Naive thymus-derived CD4-positive, alpha-beta T cell (primary cell): ENCODE data around the gene MPDU1. TPM values are rescaled to one million over a fixed set of nuclear protein-coding genes. Genes with fewer than 3 reads are reported as not detected.

Experiments used
- ATAC-seq: fragments of 150-1000 bp; cut with Tn5 transposase; 2 replicates; pipeline ENCODE4 v1.10.0; 2021; ENCODE audit warnings: mild to moderate bottlenecking, moderate library complexity
- CTCF ChIA-PET: fragments of 350-600 bp; sonication (Branson Sonifier 250); formaldehyde crosslinking; loops from one replicate; lab custom pipeline; 2021; ENCODE audit warnings: antibody characterized with exemption; lab: Charles Lee
- POLR2A ChIA-PET: fragments of 350-600 bp; sonication (Branson Sonifier 250); formaldehyde crosslinking; loops from one replicate; lab custom pipeline; 2021; ENCODE audit warnings: antibody characterized with exemption, inconsistent platforms; lab: Charles Lee
- DNase-seq, 9 donors: peaks; one replicate each; pipeline versions ENCODE4 v3.0.0 to v3.0.0-alpha.2; 2020 to 2022; ENCODE audit warnings: mixed read lengths in 1 of 9
- H3K27ac ChIP-seq: one replicate; pipeline ENCODE4 v1.7.0; 2013; ENCODE audit warnings: mild to moderate bottlenecking, low read depth, low read length, moderate library complexity
- H3K27me3 ChIP-seq, 2 donors: one replicate each; pipeline ENCODE4 v1.7.0; 2013; ENCODE audit warnings: low read length in 2 of 2, mild to moderate bottlenecking in 2 of 2, moderate library complexity in 2 of 2; ENCODE audit not compliant: control insufficient read depth in 2 of 2, insufficient read depth in 2 of 2
- H3K36me3 ChIP-seq, 3 experiments: 1 replicate in 2 of 3; 2 replicates in 1 of 3; pipeline ENCODE4 v1.7.0; 2013; ENCODE audit warnings: low read length in 3 of 3, mild to moderate bottlenecking in 3 of 3, moderate library complexity in 1 of 3; ENCODE audit not compliant: insufficient read depth in 3 of 3, control insufficient read depth in 2 of 3
- H3K4me1 ChIP-seq, 2 donors: one replicate each; pipeline ENCODE4 v1.7.0; 2013; ENCODE audit warnings: low read length in 2 of 2, mild to moderate bottlenecking in 2 of 2, moderate library complexity in 1 of 2; ENCODE audit not compliant: control insufficient read depth in 2 of 2, insufficient read depth in 2 of 2
- H3K4me3 ChIP-seq: 2 replicates; pipeline ENCODE4 v1.7.0; 2013; ENCODE audit warnings: mild to moderate bottlenecking, low read length
- H3K9me3 ChIP-seq, 3 experiments: 1 replicate in 2 of 3; 2 replicates in 1 of 3; pipeline ENCODE4 v1.7.0; 2013; ENCODE audit warnings: low read length in 3 of 3; ENCODE audit not compliant: control insufficient read depth in 2 of 3
- H3K27ac Mint-ChIP-seq, 9 donors: one replicate each; pipeline ENCODE4 v1.8.0; 2020 to 2022; ENCODE audit warnings: mixed read lengths in 9 of 9, mild to moderate bottlenecking in 8 of 9, moderate library complexity in 5 of 9, inconsistent platforms in 2 of 9
- H3K27me3 Mint-ChIP-seq, 5 donors: one replicate each; pipeline ENCODE4 v1.8.0; 2021 to 2022; ENCODE audit warnings: mixed read lengths in 5 of 5, mild to moderate bottlenecking in 1 of 5
- H3K36me3 Mint-ChIP-seq, 5 donors: one replicate each; pipeline ENCODE4 v1.8.0; 2020 to 2022; ENCODE audit warnings: mixed read lengths in 5 of 5, mild to moderate bottlenecking in 3 of 5, inconsistent platforms in 1 of 5
- H3K4me1 Mint-ChIP-seq, 7 donors: one replicate each; pipeline ENCODE4 v1.8.0; 2020 to 2022; ENCODE audit warnings: mixed read lengths in 7 of 7, mild to moderate bottlenecking in 3 of 7, inconsistent platforms in 1 of 7
- H3K4me3 Mint-ChIP-seq, 10 donors: one replicate each; pipeline ENCODE4 v1.8.0; 2020 to 2022; ENCODE audit warnings: mild to moderate bottlenecking in 10 of 10, mixed read lengths in 10 of 10, moderate library complexity in 6 of 10, inconsistent platforms in 2 of 10
- H3K9me3 Mint-ChIP-seq, 11 donors: one replicate each; pipeline ENCODE4 v1.8.0; 2020 to 2022; ENCODE audit warnings: mixed read lengths in 11 of 11, mild to moderate bottlenecking in 4 of 11, inconsistent platforms in 1 of 11, moderate library complexity in 1 of 11
- intact Hi-C, 2 donors: fragments of 100-400 bp; cut with micrococcal nuclease; formaldehyde crosslinking; loops; one replicate each; pipeline ENCODE4 v1.15.1; 2023
- polyA plus RNA-seq, 2 donors: library from polyadenylated mRNA; unstranded; fragments of 300-500 nt; fragmentation: Illumina TruSeq; gene quantifications; one replicate each; pipeline ENCODE4 v1.2.3, GENCODE V29; 2021
- total RNA-seq, 6 experiments: library from RNA in 5 of 6; stranded (reverse) in 5 of 6; gene quantifications; 1 replicate in 5 of 6; 2 replicates in 1 of 6; pipeline ENCODE4 v1.2.3 and lab custom pipeline; 2021 to 2026

The MPDU1 gene
- total and polyA plus RNA-seq, 7 experiments from 2014 or later: 25.4 to 79.8 (median 39.1) TPM

DNA sequence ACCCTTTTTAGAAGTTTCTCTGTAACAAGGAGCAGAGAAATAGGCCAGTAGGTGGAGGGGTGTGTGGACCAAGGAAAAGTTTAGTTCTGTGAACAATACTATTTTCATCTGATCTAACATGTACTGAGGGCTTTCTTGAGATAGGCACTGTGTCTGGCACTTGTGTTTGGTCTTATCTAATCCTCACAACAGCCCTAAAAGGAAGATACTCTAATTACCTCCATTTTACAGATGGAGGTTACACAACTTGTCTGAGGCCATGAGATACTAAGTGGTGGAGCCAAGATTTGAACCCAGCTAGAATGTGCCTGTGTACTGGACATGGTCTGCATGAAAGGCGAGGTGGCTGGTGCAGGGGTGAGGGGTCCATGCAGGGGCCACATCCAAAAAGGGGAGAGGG, 30.3 kb upstream of the MPDU1 start:
- Histone ChIP-seq H3K36me3 (peaks cover 0 to 4% (median 0%) of the 10 kb centered on the region in 3 experiments), H3K4me1 (peaks cover 15 to 59% of the 10 kb centered on the region in 2 donors), H3K27me3 (no peaks in the 10 kb centered on the region), H3K4me3 (no peak overlapping the region), H3K9me3 (no peaks in the 10 kb centered on the region), H3K27ac (peak overlapping the region; percentile 47)
- intact Hi-C loops: no loop called here
- ChIA-PET CTCF (no interaction called here), POLR2A (interaction anchor here (1.9 kb wide), 1 partner anchor 8 kb away, joined by 6 read pairs; the partner anchor contains the start of gene SENP3)
- H3K27me3 Mint-ChIP-seq: no peaks in the 10 kb centered on the region
- no peak for ATAC-seq
- H3K4me3 Mint-ChIP-seq: peak overlapping the region; percentile 42 to 88 (median 68)
- DNase-seq: no peak
- peaks cover 0 to 1% (median 0%) of the 10 kb centered on the region in 11 donors for H3K9me3 Mint-ChIP-seq
- peaks cover 0 to 39% (median 10%) of the 10 kb centered on the region in 5 donors for H3K36me3 Mint-ChIP-seq
- peak overlapping the region; percentile 80 to 95 (median 91) for H3K27ac Mint-ChIP-seq
- peaks cover 63 to 83% (median 69%) of the 10 kb centered on the region in 7 donors for H3K4me1 Mint-ChIP-seq

DNA sequence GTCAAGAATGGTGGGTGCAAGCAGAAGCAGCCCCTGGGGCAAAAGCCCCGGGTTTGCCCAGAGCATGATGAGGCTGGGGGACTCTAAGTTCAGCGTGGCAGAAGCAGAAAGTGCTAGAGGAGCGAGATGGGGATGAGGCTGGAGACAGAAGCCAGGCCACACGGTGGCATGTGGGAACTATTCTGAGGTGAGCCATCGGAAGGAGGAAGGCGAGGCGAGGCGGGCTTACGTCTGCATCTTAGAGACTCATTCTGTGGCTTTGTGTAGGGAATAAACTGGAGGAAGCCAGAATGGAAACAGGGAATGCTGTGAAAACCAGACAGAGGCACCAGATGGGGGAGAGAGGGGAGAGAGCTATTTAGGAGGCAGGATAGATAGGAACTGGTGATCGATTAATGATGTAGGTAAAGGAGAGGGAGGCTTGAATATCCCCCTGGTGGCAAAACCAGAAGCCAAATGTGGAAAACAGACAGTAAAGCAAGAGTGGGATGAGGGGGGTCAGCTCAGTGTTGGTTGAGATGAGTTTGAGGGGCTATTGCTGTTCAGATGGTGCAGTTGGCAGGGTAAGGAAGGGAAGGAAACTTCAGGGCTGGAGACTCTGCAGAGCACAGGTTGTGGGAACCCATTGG, 28.2 kb upstream of the MPDU1 start:
- H3K4me1 ChIP-seq: peaks cover 14 to 64% of the 10 kb centered on the region in 2 donors

DNA sequence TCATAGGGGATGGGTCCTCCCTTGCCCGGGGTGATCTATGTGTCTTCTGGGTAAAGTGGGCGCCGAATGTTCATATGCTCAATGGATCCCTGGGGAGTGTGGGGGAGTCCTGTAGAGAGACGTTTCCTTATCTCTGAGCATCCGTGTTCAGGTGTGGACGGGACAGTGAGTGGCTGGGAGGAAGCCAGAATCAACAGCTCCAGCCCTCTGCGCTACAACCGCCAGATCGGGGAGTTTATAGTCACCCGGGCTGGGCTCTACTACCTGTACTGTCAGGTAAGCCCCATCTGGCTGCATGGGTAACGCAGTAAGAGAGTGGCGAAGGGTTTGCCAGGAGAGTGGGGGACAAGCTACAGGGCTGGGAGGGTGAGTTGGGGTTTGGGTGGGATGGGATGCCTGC, 27.0 kb upstream of the MPDU1 start:
- peak overlapping the region in 4 of 10 donors; percentile 16 to 56 (median 42) for H3K4me3 Mint-ChIP-seq
- Histone ChIP-seq H3K27me3 (no peaks in the 10 kb centered on the region), H3K4me1 (peaks cover 18 to 67% of the 10 kb centered on the region in 2 donors), H3K36me3 (peaks cover 0 to 4% (median 0%) of the 10 kb centered on the region in 3 experiments), H3K9me3 (no peaks in the 10 kb centered on the region), H3K4me3 (no peak overlapping the region), H3K27ac (no peak overlapping the region)
- intact Hi-C loops: no loop called here
- POLR2A ChIA-PET: interaction anchor here (0.9 to 1.9 kb wide), 4 partner anchors 8 to 130 kb away, joined by 3 to 10 read pairs (median 5); no protein-coding TSS in a partner anchor
- peaks cover 0 to 1% (median 0%) of the 10 kb centered on the region in 11 donors for H3K9me3 Mint-ChIP-seq
- peak overlapping the region; percentile 10 to 87 (median 67) for H3K27ac Mint-ChIP-seq
- H3K36me3 Mint-ChIP-seq: peaks cover 0 to 40% (median 10%) of the 10 kb centered on the region in 5 donors
- H3K4me1 Mint-ChIP-seq: peaks cover 59 to 79% (median 68%) of the 10 kb centered on the region in 7 donors
- DNase-seq: no peak
- H3K27me3 Mint-ChIP-seq: no peaks in the 10 kb centered on the region
- CTCF ChIA-PET: interaction anchor here (1.2 to 6.1 kb wide), 3 partner anchors 8 to 42 kb away, joined by 3 to 86 read pairs (median 6); partner anchors contain the start of gene TNFSF12
- no peak for ATAC-seq

More for the DNA sequence above, 28.2 kb upstream of the MPDU1 start:
- Mint-ChIP-seq H3K27me3 (no peaks in the 10 kb centered on the region), H3K27ac (peak overlapping the region; percentile 64 to 93 (median 85)), H3K4me3 (peak overlapping the region in 6 of 10 donors; percentile 9 to 68 (median 58)), H3K9me3 (peaks cover 0 to 1% (median 0%) of the 10 kb centered on the region in 11 donors), H3K36me3 (peaks cover 0 to 42% (median 10%) of the 10 kb centered on the region in 5 donors), H3K4me1 (peaks cover 60 to 81% (median 67%) of the 10 kb centered on the region in 7 donors)
- no peak overlapping the region for H3K4me3 ChIP-seq
- H3K9me3 ChIP-seq: no peaks in the 10 kb centered on the region
- no peaks in the 10 kb centered on the region for H3K27me3 ChIP-seq
- intact Hi-C loops: no loop called here
- peaks cover 0 to 4% (median 0%) of the 10 kb centered on the region in 3 experiments for H3K36me3 ChIP-seq
- no peak for ATAC-seq
- H3K27ac ChIP-seq: peak overlapping the region; percentile 27
- POLR2A ChIA-PET: interaction anchor here (0.6 to 1.0 kb wide), 2 partner anchors 132 to 368 kb away, joined by 3 read pairs; partner anchors contain the start of genes TP53 and WRAP53
- DNase-seq: no peak
- CTCF ChIA-PET: no interaction called here

DNA sequence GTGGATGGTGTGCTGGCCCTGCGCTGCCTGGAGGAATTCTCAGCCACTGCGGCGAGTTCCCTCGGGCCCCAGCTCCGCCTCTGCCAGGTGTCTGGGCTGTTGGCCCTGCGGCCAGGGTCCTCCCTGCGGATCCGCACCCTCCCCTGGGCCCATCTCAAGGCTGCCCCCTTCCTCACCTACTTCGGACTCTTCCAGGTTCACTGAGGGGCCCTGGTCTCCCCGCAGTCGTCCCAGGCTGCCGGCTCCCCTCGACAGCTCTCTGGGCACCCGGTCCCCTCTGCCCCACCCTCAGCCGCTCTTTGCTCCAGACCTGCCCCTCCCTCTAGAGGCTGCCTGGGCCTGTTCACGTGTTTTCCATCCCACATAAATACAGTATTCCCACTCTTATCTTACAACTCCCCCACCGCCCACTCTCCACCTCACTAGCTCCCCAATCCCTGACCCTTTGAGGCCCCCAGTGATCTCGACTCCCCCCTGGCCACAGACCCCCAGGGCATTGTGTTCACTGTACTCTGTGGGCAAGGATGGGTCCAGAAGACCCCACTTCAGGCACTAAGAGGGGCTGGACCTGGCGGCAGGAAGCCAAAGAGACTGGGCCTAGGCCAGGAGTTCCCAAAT, 26.4 kb upstream of the MPDU1 start:
- no peaks in the 10 kb centered on the region for H3K27me3 Mint-ChIP-seq
- peaks cover 53 to 74% (median 62%) of the 10 kb centered on the region in 7 donors for H3K4me1 Mint-ChIP-seq
- peaks cover 0 to 4% (median 0%) of the 10 kb centered on the region in 3 experiments for H3K36me3 ChIP-seq
- peaks cover 0 to 1% (median 0%) of the 10 kb centered on the region in 11 donors for H3K9me3 Mint-ChIP-seq
- H3K27me3 ChIP-seq: no peaks in the 10 kb centered on the region
- ATAC-seq (no peak), DNase-seq (no peak)
- peak overlapping the region; percentile 53 for H3K27ac ChIP-seq
- POLR2A ChIA-PET: interaction anchor here (0.6 to 1.9 kb wide), 8 partner anchors 9 to 616 kb away, joined by 3 to 10 read pairs (median 4); no protein-coding TSS in a partner anchor
- no peaks in the 10 kb centered on the region for H3K9me3 ChIP-seq
- H3K27ac Mint-ChIP-seq: peak overlapping the region in 7 of 9 donors; percentile 3 to 95 (median 56)
- peaks cover 0 to 38% (median 10%) of the 10 kb centered on the region in 5 donors for H3K36me3 Mint-ChIP-seq
- H3K4me3 ChIP-seq: no peak overlapping the region
- CTCF ChIA-PET: interaction anchor here (0.6 to 6.1 kb wide), 9 partner anchors 9 to 270 kb away, joined by 3 to 86 read pairs (median 4); partner anchors contain the start of gene TNFSF12
- intact Hi-C loops: no loop called here
- H3K4me3 Mint-ChIP-seq: peak overlapping the region in 1 of 10 donors; percentile 87
- peaks cover 19 to 63% of the 10 kb centered on the region in 2 donors for H3K4me1 ChIP-seq

DNA sequence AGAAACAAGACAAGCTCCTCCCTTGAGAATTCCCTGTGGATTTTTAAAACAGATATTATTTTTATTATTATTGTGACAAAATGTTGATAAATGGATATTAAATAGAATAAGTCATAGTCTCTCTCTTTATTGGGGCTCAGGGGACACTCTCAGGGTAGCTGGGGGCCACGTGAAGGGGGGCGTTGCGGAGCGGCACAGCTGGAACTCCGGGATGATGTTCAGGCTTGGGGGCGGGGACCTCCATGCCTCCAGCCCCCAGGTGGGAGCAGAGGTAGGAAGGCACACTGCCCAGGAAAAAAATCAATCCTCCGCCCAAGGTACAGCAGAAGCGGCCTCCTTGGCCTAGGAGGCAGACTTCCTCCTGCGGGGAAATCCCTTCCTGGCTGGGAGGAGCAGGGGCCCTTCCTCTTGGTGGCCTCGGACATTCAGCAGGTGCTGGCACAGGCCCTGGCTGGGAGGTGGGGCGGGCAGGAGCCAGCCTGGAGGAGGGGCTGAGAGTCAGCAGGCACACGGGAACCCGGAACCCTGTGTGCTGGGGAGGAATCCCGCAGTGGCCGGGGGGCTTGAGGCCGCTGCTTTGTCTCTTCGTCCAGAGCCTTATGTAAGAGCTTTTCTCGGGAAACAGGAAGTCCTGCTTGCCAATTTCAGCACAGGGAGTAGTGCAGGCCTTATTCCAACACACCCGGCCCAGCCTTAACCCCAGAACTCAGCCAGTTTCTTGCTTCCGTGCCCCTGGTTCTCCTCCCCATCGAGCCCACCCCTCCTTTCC, 25.7 kb upstream of the MPDU1 start:
- peak overlapping the region; percentile 19 to 87 (median 70) for H3K4me3 Mint-ChIP-seq
- intact Hi-C loops: no loop called here
- H3K4me1 Mint-ChIP-seq: peaks cover 54 to 73% (median 63%) of the 10 kb centered on the region in 7 donors
- Histone ChIP-seq H3K4me1 (peaks cover 25 to 64% of the 10 kb centered on the region in 2 donors), H3K36me3 (peaks cover 0 to 4% (median 0%) of the 10 kb centered on the region in 3 experiments), H3K27ac (peak overlapping the region; percentile 53), H3K4me3 (no peak overlapping the region), H3K27me3 (no peaks in the 10 kb centered on the region), H3K9me3 (no peaks in the 10 kb centered on the region)
- H3K9me3 Mint-ChIP-seq: no peaks in the 10 kb centered on the region
- H3K27ac Mint-ChIP-seq: peak overlapping the region in 8 of 9 donors; percentile 57 to 95 (median 82)
- ATAC-seq (peak; percentile 5), DNase-seq (no peak)
- peaks cover 0 to 37% (median 10%) of the 10 kb centered on the region in 5 donors for H3K36me3 Mint-ChIP-seq
- ChIA-PET POLR2A (interaction anchor here (0.7 to 1.9 kb wide), 8 partner anchors 10 to 615 kb away, joined by 3 to 10 read pairs (median 4); partner anchors contain the start of gene ZBTB4), CTCF (interaction anchor here (0.6 to 6.1 kb wide), 10 partner anchors 10 to 271 kb away, joined by 3 to 86 read pairs (median 4); partner anchors contain the start of gene TNFSF12)
- peaks cover 0 to 2% (median 0%) of the 10 kb centered on the region in 5 donors for H3K27me3 Mint-ChIP-seq
